ENCODE data around the gene ELN. TPM values are rescaled to one million over a fixed set of nuclear protein-coding genes. Genes with fewer than 3 reads are reported as not detected.
"Not testable (repeated sequence)": the region's sequence is repeated elsewhere in the genome, so short reads cannot be mapped to it uniquely, and the experiment has no call there.

The ELN gene
- total RNA-seq, 1 donor from 2014 or later, result 95.5 TPM

DNA sequence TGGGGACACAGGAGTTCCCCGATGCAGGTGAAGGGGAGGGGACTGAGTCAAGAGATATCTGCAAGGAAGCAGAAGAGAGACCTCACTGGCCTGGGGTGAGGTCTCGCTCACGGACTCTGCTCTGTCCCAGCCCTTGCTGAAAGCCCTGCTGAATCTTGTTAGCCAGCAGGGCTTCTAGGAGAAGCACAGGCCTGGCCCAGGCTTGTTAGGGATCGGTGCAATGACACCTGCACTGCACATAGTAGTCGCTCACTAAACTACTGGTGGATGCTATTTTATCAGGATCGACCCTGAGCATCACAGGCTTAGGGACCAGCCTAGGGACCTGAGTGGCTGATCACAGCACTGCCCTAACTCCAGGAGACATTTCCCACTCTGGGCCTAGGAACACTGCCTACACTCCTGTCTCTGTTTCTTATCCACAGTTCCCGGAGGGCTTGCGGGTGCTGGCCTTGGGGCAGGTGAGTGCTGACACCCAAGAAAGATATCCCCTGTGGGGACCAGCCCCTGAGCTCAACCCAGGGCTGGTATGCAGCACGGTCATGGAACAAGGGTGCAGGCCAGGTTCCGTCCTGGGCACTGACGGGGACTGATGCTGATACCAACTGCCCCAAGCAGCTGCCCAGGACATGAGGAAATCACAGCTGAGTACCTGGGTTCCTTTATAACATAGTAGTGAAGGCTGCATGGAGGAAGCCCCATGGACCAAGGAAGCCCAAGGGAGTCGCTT, 13.0 kb downstream of the ELN start:
- DNase-seq (ENCODE audit: low spot score), result no peak

DNA sequence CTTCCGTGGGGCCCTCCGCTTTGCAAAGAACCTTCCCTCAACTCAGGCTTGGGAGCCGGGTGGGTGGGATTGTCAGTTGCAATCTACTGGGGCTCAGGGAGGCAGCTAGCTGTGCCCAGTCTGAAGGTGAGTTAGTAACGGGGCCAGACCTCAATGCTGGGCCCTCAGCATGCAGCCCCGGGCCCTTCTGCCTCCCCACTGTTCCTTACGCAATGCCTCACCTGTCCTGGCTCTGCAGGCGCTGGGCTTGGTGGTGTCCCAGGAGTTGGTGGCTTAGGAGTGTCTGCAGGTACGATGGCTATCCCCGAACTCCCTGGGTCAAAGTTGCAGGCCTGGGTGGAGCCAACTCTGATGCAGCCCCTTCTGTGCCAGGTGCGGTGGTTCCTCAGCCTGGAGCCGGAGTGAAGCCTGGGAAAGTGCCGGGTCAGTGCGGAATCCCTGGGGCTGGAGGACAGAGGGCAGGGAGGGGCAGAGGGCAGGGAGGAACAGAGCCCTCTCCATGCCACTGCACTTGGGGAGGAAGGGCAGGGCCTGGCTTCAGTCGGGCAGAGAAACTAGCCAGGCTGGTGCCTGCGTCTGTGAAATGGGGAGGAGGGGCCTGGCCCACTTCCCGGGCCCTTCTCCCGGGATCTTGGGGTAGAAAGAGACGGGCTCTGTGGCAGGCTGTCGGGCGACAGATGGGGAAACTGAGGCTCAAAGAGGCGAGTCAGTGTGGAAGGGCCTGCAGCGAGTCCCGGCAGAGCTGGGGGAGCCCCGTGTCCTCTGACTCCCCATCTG, 15.0 kb downstream of the ELN start:
- no peak for DNase-seq (ENCODE audit: low spot score)

DNA sequence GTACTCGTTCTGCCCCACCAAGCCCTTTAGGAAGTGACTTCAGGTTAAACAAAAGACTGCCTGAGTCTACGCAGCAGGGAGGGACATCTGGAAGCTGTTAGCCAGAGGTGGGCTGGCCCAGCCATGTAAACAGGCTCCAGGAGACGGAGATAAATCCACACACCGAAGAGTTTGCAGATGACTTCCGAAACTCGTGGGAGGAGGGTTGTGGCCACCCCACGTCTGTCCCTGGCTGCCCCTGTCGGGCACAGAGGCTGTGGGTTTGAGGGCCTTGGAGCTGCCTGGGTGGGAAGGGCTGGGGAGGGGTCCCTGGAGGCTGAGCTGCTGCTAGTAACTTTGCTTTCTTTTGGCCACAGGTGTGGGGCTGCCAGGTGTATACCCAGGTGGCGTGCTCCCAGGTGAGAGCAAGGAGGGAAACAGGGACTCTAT, 15.6 kb downstream of the ELN start:
- no peak for DNase-seq (ENCODE audit: low spot score)

DNA sequence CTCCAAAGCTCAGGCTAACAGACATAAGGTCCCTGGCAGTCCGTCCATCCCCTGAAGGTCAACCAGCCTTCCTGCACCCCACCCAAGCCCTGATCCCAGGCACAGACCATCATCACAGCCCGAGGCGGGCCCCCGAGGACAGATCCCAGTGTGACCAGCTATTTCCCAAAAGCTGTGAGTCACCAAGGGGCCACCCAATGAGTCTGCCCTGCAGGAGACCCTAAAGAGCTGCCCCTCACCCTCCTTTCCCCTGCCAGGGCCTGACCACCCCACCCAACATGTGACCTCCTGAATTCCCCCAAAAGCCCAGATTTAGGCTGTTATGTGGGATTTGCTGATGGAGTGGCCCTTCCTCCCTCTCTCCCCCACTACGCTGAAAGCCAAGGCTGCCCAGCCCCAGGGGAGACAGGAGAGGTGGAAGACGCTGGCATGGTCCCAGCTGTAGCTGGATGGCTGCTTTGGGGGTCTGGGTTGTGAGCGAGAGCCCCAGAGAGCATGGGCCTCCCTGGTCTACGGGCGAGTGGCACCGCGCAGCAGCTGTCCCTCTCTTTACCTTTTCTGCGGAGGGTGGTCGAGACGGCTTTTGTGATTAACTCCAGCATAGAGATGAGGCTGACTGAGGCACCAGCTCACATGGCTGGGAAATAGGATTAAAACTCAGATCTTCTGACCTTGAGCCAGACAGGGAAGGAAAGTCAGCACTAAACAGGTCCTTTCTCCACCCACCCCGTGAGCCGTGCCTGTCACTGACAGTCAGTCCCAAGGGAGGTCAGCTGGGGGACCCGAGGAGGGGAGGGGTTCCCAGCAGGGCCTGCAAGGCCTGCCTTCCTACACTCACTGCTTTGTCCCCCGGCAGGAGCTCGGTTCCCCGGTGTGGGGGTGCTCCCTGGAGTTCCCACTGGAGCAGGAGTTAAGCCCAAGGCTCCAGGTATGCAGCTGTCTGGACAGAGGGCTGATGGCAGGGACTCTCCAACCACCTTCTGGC, 16.7 kb downstream of the ELN start:
- DNase-seq (ENCODE audit: low spot score), result no peak

DNA sequence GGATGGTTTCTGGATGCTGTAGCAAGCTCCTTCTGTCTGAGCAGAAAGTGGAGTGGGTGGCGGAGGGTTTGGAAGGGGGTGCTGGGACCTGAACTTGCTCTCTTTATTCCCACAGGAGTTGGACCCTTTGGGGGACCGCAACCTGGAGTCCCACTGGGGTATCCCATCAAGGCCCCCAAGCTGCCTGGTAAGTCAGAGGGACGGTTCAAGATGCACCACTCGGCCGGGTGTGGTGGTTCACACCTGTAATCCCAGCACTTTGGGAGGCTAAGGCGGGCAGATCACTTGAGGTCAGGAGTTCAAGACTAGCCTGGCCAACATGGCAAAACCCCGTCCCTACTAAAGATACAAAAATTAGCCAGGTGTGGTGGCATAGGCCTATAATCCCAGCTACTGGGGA, 18.6 kb downstream of the ELN start:
- DNase-seq (ENCODE audit: low spot score), result not testable (repeated sequence)

DNA sequence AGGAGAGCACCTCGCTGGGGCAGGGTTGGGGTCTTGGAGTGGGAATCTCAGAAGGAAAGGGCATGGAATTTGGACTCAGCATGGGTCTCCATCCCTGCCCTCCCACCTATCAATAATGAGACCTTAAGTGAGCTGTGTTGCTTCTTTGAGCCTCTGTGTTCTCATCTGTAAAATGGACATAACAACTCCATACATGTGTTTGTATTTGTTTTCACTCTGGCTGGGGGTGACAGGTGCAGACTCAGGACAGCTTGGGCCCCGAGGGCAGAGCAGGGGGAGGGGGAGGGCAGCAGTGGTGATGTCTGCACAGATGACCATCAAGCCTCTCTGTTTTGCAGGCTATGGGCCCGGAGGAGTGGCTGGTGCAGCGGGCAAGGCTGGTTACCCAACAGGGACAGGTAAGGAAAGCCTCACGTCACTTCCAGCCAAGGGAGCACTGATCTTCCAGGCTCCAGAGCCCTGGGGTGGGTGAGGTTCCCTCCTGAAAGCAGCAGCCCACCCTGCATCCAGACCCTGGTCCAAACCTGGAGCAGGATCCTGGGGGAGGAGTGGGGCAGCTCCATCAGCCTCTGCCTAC, 19.9 kb downstream of the ELN start:
- no peak for DNase-seq (ENCODE audit: low spot score)

DNA sequence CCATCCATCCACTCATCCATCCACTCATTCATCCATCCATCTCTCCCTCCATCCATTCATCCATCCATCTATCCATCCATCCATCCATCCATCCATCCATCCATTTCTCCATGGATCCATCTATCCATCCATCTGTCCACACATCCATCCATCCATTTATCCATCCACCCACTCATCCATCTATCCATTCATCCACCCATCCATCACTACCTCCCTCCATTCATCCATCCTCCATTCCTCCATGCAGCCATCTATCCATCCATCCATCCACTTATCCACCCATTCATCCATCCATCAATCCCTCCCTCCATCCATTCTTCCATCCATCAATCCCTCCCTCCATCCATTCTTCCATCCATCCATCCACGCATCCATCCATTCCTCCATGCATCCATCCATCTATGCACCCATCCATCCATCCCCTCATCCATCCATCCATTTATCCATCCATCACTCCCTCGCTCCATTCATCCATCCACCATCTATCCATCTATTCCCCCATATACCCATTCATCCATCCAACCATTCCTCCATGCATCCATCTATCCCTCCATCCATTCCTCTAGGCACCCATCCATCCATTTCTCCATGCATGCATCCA, 21.1 kb downstream of the ELN start:
- no peak for DNase-seq (ENCODE audit: low spot score)

DNA sequence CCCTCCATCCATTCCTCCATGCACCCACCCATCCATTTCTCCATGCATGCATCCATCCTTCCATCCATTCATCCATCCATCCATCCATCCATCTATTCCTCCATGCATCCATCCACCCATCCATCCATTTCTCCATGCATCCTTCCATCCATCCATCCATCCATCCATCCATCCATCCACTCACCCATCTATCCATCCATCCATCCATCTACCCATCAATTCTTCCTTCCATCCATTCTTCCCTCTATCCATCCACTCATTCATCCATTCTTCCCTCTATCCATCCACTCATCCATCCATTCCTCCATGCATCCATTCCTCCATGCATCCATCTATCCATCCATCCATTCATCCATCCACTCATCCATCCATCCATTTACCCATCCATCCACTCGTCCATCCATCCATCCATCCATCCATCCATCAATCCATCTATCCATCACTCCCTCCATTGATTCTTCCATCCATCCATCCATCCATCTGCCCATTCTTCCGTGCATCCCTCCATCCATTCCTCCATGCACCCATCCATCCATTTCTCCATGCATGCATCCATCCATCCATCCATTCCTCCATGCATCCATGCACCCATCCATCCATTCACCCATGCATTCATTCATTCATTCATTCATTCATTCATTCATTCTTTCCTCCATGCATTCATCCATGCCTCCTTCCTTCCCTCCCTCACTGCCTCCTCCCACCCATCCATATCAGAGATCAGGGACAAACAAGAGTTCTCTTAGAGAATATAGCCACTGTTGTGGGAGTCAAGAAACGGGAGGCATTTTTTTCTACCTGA, 22.2 kb downstream of the ELN start:
- DNase-seq (ENCODE audit: low spot score), result no peak

DNA sequence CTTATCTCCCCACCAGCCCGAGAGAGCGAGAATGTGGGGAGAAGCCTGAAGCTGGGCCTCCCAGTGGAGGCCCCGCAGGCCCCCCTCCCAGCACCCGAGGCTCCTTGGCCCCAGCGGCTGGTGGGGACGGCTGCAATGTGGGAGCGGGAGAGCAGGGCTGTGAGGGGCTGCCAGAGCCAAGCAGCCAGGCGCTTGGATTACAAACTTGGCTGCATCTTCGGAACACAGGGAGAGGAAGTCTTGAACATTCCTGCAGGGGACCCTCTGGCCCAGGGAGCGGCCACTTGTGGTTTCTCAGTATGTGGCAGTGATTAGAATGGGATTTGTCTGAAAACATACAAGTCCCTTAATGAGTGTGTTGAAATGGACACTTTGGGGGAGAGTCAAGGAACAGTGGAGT, 23.2 kb downstream of the ELN start:
- no peak for DNase-seq (ENCODE audit: low spot score)

DNA sequence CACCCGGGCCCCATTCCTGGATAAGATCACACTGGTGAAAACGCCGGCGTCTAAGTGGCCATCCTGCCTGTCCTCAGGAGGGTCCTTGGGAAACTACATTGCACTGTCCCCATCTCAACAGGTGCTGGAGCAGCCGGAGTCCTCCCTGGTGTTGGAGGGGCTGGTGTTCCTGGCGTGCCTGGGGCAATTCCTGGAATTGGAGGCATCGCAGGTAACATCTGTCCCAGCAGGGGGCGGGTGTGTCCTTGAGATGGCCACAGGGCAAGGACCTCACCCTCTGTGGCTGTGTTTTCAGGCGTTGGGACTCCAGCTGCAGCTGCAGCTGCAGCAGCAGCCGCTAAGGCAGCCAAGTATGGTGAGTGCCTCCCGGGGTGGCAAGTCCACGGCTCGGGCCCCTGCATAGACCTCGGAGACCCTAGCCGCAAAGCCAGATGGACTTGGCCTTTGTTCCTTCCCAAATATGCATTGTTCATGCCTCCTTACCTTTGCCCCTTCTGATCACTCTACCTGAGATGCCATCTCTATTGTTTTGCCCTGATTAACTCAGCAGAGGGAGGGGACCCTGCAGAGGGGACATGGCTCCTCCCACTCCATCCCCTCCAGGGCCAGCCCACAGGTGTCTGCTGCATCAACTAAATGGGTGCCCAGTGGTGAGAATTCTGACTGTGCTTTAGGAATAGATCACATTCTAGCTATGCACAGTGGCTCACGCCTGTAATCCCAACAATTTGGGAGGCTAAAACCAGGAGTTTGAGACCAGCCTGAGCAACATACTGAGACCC, 23.8 kb downstream of the ELN start:
- no peak for DNase-seq (ENCODE audit: low spot score)

DNA sequence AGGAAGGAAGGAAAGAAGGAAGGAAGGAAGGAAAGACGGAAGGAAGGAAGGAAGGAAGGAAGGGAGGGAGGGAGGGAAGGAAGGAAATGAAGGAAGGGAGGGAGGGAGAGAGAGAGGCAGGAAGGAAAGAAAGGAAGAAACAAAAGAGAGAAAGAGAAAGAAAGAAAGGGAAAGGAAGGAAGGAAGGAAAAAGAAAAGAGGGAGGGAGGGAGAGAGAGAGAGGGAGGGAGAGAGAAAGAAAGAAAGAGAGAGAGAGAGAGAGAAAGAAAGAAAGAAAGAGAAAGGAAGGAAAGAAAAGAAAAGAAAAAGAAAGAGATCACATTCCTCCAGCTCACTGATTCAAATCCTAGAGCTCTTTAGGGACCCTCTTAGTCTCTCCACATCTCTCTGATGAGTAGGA, 24.7 kb downstream of the ELN start:
- no peak for DNase-seq (ENCODE audit: low spot score)

DNA sequence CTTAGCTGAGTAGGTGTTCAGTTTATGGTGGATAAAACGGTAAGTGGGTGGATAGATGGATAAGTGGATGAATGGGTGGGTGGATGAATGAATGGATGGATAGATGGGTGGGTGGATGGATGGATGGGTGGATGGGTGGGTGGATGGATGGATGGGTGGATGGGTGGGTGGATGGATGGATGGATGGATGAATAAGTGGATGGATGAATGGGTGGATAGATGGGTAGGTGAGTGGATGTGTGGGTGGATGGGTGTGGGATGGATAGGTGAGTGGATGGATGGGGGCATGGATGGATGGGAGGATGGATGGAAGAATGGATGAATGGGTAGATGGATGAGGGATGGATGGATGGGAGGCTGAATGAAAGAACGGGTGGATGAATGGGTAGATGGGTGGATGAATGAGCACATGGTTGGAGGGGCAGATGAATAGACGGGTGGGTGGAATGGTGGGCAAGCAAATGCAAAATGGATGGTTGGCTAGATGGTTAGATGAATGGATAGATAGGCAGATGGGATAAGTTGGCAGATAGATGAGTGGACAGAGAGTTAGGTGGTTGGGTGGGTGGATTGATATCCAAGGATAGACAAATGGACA, 25.7 kb downstream of the ELN start:
- DNase-seq (ENCODE audit: low spot score), result no peak

DNA sequence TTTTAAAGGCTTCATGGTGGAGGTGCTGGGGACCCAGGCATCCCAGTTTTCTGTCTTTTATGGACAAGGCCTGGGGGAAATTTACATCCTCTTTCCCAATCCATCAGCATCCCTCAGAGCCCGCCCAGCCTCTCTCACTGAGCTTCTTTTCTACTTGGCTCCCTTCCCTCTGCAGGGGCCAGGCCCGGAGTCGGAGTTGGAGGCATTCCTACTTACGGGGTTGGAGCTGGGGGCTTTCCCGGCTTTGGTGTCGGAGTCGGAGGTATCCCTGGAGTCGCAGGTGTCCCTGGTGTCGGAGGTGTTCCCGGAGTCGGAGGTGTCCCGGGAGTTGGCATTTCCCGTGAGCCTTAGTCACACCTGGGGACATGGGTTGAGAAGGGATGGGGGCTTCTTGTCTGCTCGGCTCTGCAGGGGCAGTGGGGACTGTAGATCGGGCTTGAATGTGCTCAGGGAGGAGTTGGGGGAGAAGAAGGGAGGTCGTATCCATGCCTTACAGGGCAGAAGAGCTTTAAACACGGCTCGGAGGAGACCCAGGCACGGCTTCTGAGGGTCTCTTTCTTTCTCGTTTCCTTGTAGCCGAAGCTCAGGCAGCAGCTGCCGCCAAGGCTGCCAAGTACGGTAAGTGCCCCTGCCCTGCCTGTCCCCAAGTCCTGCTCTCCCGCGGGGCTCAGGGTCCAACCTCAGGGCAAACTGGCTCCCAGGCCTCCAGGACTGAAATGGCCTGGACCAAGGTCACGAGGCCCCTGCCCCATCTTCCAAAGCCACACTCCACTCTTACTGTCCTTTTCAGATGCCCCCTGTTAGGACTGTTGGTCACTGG, 28.3 kb downstream of the ELN start:
- no peak for DNase-seq (ENCODE audit: low spot score)

DNA sequence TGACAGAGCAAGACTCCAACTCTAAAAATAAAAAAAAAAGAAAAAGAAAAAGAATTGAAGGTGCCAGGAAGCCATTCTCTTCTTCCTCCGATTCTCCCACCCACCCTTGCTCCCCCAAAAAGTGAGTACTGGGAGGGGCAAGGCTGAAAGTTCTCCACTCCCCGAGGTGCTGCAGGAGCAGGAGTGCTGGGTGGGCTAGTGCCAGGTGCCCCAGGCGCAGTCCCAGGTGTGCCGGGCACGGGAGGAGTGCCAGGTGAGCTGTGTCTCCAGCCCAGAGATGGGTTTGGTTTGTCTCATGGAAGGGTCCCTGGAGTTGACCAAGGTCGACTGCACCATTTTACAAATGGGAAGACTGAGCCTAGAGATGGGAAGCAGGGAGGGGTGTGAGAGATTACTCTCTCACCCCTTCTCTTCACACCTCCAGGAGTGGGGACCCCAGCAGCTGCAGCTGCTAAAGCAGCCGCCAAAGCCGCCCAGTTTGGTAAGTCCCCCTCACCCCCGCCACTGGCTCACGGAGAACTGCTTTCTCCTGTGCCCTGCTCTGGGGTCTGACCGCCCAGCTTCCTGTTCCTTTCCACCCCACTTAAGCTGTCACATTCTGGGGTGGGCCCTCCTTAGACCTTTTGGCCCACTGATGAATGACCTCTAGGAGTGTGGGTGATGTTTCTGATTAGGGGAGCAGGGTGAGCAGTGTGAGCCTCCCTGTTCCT, 29.4 kb downstream of the ELN start:
- DNase-seq (ENCODE audit: low spot score), result no peak

DNA sequence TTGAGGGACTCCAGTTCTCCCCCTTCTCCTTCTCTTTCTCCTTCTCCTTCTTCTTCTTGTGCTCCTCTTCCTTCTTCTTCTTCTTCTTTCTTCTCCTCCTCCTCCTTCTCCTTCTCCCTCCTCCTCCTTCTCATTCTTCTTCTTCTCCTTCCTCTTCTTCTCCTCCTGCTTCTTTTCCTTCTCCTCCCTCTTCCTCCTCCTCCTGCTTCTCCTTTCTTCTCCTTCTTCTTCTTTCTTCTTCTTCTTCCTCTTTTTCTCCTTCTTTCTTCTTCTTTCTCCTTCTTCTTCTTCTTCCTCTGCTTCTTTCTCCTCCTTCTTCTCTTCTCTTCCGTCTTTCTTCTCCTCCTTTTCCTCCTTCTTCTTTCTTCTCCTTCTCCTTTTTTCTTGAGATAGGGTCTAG, 30.0 kb downstream of the ELN start:
- no peak for DNase-seq (ENCODE audit: low spot score)

DNA sequence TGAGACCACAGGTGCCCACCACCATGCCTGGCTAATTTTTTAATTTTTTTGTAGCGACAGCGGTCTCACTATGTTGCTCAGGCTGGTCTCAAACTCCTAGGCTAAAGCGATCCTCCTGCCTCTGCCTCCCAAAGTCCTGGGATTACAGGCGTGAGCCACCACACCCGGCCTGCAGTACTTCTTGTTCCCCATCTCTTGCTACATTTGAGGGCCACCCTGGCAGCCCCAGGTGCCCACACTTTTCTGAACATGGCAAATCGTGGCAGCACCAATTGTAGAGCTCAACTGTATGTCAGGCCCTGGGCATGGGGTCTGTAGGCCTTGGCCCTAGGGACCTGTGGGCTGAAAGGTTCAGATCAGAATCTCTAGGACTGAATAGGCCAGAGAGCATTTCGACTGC, 30.5 kb downstream of the ELN start:
- DNase-seq (ENCODE audit: low spot score), result no peak

DNA sequence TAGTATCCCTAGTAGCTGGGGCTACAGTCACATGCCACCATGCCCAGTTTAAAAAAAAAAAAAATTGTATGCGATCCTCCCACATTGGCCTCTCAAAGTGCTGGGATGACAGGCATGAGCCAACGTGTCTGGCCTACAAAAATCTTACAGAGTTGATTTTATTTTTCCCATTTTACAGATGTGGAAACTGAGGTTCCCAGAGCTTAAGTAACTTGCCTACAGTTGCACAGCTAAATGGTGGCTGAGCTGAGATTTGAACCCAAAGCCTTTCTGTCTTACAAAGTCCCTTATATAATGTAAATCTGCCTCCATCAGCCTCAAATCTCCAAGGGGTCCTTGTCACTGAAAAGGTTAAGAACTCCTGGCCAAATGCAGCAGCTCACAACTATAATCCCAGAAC, 31.1 kb downstream of the ELN start:
- no peak for DNase-seq (ENCODE audit: low spot score)

All from mesenteric fat pad (tissue), 1 donor.